ENCODE measurements around the gene KAZN. TPM values are rescaled to one million over a fixed set of nuclear protein-coding genes. Genes with fewer than 3 reads are reported as not detected.
A peak's percentile ranks its signal among the peaks of the same experiment; 100 is the strongest.

Gene KAZN
- total RNA-seq, 2 donors from 2014 or later: 3.4 to 12.2 TPM

GRCh38 chr1:14567903-14568302 is 30.6 kb upstream of the KAZN start:
- H3K4me3 ChIP-seq: no peak overlapping the region
- no peak overlapping the region for H3K27ac ChIP-seq
- H3K36me3 ChIP-seq (replicated peaks in 1 of 2; ENCODE audit: insufficient read depth in 1 of 2, low read depth in 2 of 2): no peaks in the 10 kb centered on the region
- H3K9me3 ChIP-seq: no peaks in the 10 kb centered on the region
- intact Hi-C loops (cut with DNase I): no loop called here
- TF ChIP-seq CTCF (IDR thresholded peaks at IDR 0.05) (no peak), POLR2A (IDR thresholded peaks at IDR 0.05) (no peak)
- no peaks in the 10 kb centered on the region for H3K27me3 ChIP-seq
- DNase-seq: no peak
- ATAC-seq: no peak
- WGBS, 2 donors: 68 to 80% methylated on average over 5 of the region's 5 CpGs
- H3K4me1 ChIP-seq: no peaks in the 10 kb centered on the region

- Histone ChIP-seq H3K4me3 (no peak overlapping the region), H3K36me3 (replicated peaks in 1 of 2; ENCODE audit: insufficient read depth in 1 of 2, low read depth in 2 of 2) (no peaks in the 10 kb centered on the region), H3K9me3 (no peaks in the 10 kb centered on the region), H3K4me1 (no peaks in the 10 kb centered on the region), H3K27me3 (no peaks in the 10 kb centered on the region), H3K27ac (no peak overlapping the region)
- no peak for TF ChIP-seq POLR2A (IDR thresholded peaks at IDR 0.05)
- 78% methylated on average over 8 of the region's 8 CpGs for WGBS, 2 donors
- DNase-seq: no peak
- no peak for ATAC-seq
- intact Hi-C loops (cut with DNase I): no loop called here
These were observed 29.6 kb upstream of the KAZN start for GRCh38 chr1:14568716-14569355.

- DNase-seq (no peak), ATAC-seq (no peak)
- Histone ChIP-seq H3K9me3 (no peaks in the 10 kb centered on the region), H3K4me1 (no peaks in the 10 kb centered on the region), H3K36me3 (replicated peaks in 1 of 2; ENCODE audit: insufficient read depth in 1 of 2, low read depth in 2 of 2) (no peaks in the 10 kb centered on the region), H3K27me3 (no peaks in the 10 kb centered on the region), H3K27ac (no peak overlapping the region), H3K4me3 (no peak overlapping the region)
- no peak for TF ChIP-seq POLR2A (IDR thresholded peaks at IDR 0.05)
- no peak for TF ChIP-seq CTCF (IDR thresholded peaks at IDR 0.05)
- intact Hi-C loops (cut with DNase I): no loop called here
- 41% methylated on average over 9 of the region's 9 CpGs for WGBS, 2 donors
These were observed 28.0 kb upstream of the KAZN start for GRCh38 chr1:14570514-14570913.

- 79 to 82% methylated on average over 16 of the region's 17 CpGs for WGBS, 2 donors
- TF ChIP-seq POLR2A (IDR thresholded peaks at IDR 0.05) (no peak), CTCF (IDR thresholded peaks at IDR 0.05) (peak in 1 of 7 experiments; percentile 19)
- Histone ChIP-seq H3K9me3 (no peaks in the 10 kb centered on the region), H3K27me3 (no peaks in the 10 kb centered on the region), H3K4me1 (no peaks in the 10 kb centered on the region), H3K36me3 (replicated peaks in 1 of 2; ENCODE audit: insufficient read depth in 1 of 2, low read depth in 2 of 2) (no peaks in the 10 kb centered on the region), H3K27ac (no peak overlapping the region), H3K4me3 (no peak overlapping the region)
- DNase-seq (no peak), ATAC-seq (no peak)
- intact Hi-C loops (cut with DNase I): no loop called here
These were observed 26.4 kb upstream of the KAZN start for GRCh38 chr1:14571810-14572767.

GRCh38 chr1:14572861-14573260 is 25.6 kb upstream of the KAZN start:
- WGBS, 2 donors: 68 to 78% methylated on average over 4 of the region's 4 CpGs
- no peak overlapping the region for H3K27ac ChIP-seq
- no peaks in the 10 kb centered on the region for H3K27me3 ChIP-seq
- no peaks in the 10 kb centered on the region for H3K4me1 ChIP-seq
- TF ChIP-seq CTCF (IDR thresholded peaks at IDR 0.05): no peak
- TF ChIP-seq POLR2A (IDR thresholded peaks at IDR 0.05): no peak
- intact Hi-C loops (cut with DNase I): no loop called here
- no peaks in the 10 kb centered on the region for H3K36me3 ChIP-seq (replicated peaks in 1 of 2; ENCODE audit: insufficient read depth in 1 of 2, low read depth in 2 of 2)
- ATAC-seq: no peak
- no peak overlapping the region for H3K4me3 ChIP-seq
- DNase-seq: no peak
- H3K9me3 ChIP-seq: no peaks in the 10 kb centered on the region

All from body of pancreas (tissue), 4 donors.